SK-N-SH (cell line): ENCODE results near the gene THADA. TPM values are rescaled to one million over a fixed set of nuclear protein-coding genes. Genes with fewer than 3 reads are reported as not detected.
A peak's percentile ranks its signal among the peaks of the same experiment; 100 is the strongest.

ENCODE experiments used
- CTCF ChIA-PET: fragments of 300-600, 350-600 bp; formaldehyde crosslinking; extraction: SDS; loops from one replicate; lab custom pipeline; 2021; lab: Yijun Ruan, JAX
- POLR2A ChIA-PET: fragments of 350-600 bp; sonication (Branson Sonifier 250); formaldehyde crosslinking; extraction: SDS; loops from one replicate; lab custom pipeline; 2020; ENCODE audit warnings: antibody characterized with exemption, inconsistent platforms; lab: Yijun Ruan, JAX
- DNase-seq: peaks from one replicate; pipeline ENCODE4 v3.0.0; 2012
- H2AFZ ChIP-seq: fragments of 200-600 bp; sonication (generic); 2 replicates; pipeline ENCODE4 v1.8.1; 2016; ENCODE audit warnings: antibody characterized with exemption, mild to moderate bottlenecking, low read depth
- H3F3A ChIP-seq: fragments of 200-600 bp; sonication (generic); replicated peaks from 2 replicates; pipeline ENCODE3; 2016; ENCODE audit warnings: antibody characterized with exemption, mild to moderate bottlenecking; ENCODE audit not compliant: insufficient read depth
- H3K27ac ChIP-seq, 2 experiments: fragments of 200-500 bp in 1 of 2; fragments of 200-600 bp in 1 of 2; sonication (Bioruptor generic) in 1 of 2; sonication (generic), shearing (Covaris generic) in 1 of 2; 2 replicates each; pipeline versions ENCODE4 v1.5.1 to v1.6.1; 2014 to 2016; ENCODE audit warnings: low read depth in 2 of 2, inconsistent platforms in 1 of 2, low read length in 1 of 2, mild to moderate bottlenecking in 1 of 2, mixed read lengths in 1 of 2
- H3K27me3 ChIP-seq: fragments of 200-600 bp; sonication (generic), shearing (Covaris generic); 2 replicates; pipeline ENCODE4 v1.6.1; 2016; ENCODE audit warnings: mixed run types; ENCODE audit not compliant: insufficient read depth
- H3K36me3 ChIP-seq, 2 experiments: fragments of 200-500 bp in 1 of 2; fragments of 200-600 bp in 1 of 2; sonication (Bioruptor generic) in 1 of 2; sonication (generic) in 1 of 2; replicated peaks in 1 of 2; 2 replicates each; pipeline versions ENCODE3 to v1.5.1; 2014 to 2016; ENCODE audit warnings: low read length in 1 of 2, mild to moderate bottlenecking in 1 of 2; ENCODE audit not compliant: insufficient read depth in 2 of 2, control insufficient read depth in 1 of 2
- H3K4me1 ChIP-seq, 2 experiments: fragments of 200-500 bp in 1 of 2; fragments of 200-600 bp in 1 of 2; sonication (Bioruptor generic) in 1 of 2; sonication (generic), shearing (Covaris generic) in 1 of 2; 2 replicates each; pipeline versions ENCODE4 v1.5.1 to v1.6.1; 2014 to 2016; ENCODE audit warnings: low read depth in 1 of 2, low read length in 1 of 2, mixed run types in 1 of 2; ENCODE audit not compliant: insufficient read depth in 2 of 2, control insufficient read depth in 1 of 2
- H3K4me2 ChIP-seq: fragments of 200-600 bp; sonication (generic), shearing (Covaris generic); 2 replicates; pipeline ENCODE4 v1.6.1; 2017; ENCODE audit warnings: mixed run types
- H3K4me3 ChIP-seq, 2 experiments: fragments of 200-500 bp in 1 of 2; fragments of 200-600 bp in 1 of 2; sonication (Bioruptor generic) in 1 of 2; sonication (generic), shearing (Covaris generic) in 1 of 2; 2 replicates each; pipeline versions ENCODE4 v1.5.1 to v1.8.1; 2014 to 2016; ENCODE audit warnings: low read depth in 2 of 2, inconsistent platforms in 1 of 2, low read length in 1 of 2, mild to moderate bottlenecking in 1 of 2, mixed read lengths in 1 of 2, moderate library complexity in 1 of 2
- H3K79me2 ChIP-seq: fragments of 200-600 bp; sonication (generic); 2 replicates; pipeline ENCODE4 v1.8.1; 2017; ENCODE audit warnings: mild to moderate bottlenecking; ENCODE audit not compliant: insufficient read depth
- H3K9ac ChIP-seq: fragments of 200-600 bp; sonication (generic); 2 replicates; pipeline ENCODE4 v1.6.1; 2017; ENCODE audit warnings: mixed run types
- H3K9me2 ChIP-seq: fragments of 200-600 bp; sonication (generic); 2 replicates; pipeline ENCODE4 v1.6.1; 2017; ENCODE audit warnings: mixed run types
- H3K9me3 ChIP-seq: fragments of 200-600 bp; sonication (generic); 2 replicates; pipeline ENCODE4 v1.6.1; 2017; ENCODE audit warnings: mixed run types, mild to moderate bottlenecking, moderate library complexity
- H4K20me1 ChIP-seq: fragments of 200-600 bp; sonication (generic); 2 replicates; pipeline ENCODE4 v1.6.1; 2017; ENCODE audit warnings: mild to moderate bottlenecking, mixed run types; ENCODE audit not compliant: insufficient read depth
- CHD2 ChIP-seq: fragments of 150-350 bp; IDR thresholded peaks from 2 replicates; pipeline ENCODE4 v1.6.1; 2018; ENCODE audit warnings: low read length; ENCODE audit not compliant: partially characterized antibody
- ELF1 ChIP-seq: IDR thresholded peaks from 2 replicates; pipeline ENCODE4 v1.4.0; 2012
- EP300 ChIP-seq, 2 experiments: IDR thresholded peaks; 2 replicates each; pipeline versions ENCODE4 v1.4.0 to v1.6.1; 2012; ENCODE audit warnings: borderline replicate concordance in 1 of 2, low read depth in 1 of 2, low read length in 1 of 2
- FOSL2 ChIP-seq: IDR thresholded peaks from 2 replicates; pipeline ENCODE4 v1.4.0; 2012; ENCODE audit warnings: low read depth, mild to moderate bottlenecking, moderate library complexity, borderline replicate concordance
- FOXJ3 ChIP-seq: sonication (generic); formaldehyde crosslinking; IDR thresholded peaks from 2 replicates; pipeline ENCODE4 v1.5.1; 2020; ENCODE audit warnings: mild to moderate bottlenecking, missing genetic modification reagents
- FOXM1 ChIP-seq: IDR thresholded peaks from 2 replicates; pipeline ENCODE4 v1.4.0; 2012; ENCODE audit warnings: low read depth, mild to moderate bottlenecking
- GABPA ChIP-seq: IDR thresholded peaks from 2 replicates; pipeline ENCODE4 v1.4.0; 2012; ENCODE audit warnings: low read depth, mild to moderate bottlenecking
- GATA2 ChIP-seq: sonication (generic); formaldehyde crosslinking; IDR thresholded peaks from 2 replicates; pipeline ENCODE4 v1.5.0; 2020; ENCODE audit warnings: mild to moderate bottlenecking, missing genetic modification reagents
- JUND ChIP-seq: IDR thresholded peaks from 2 replicates; pipeline ENCODE4 v1.4.0; 2012
- MEF2A ChIP-seq: IDR thresholded peaks from 2 replicates; pipeline ENCODE4 v1.4.0; 2012; ENCODE audit warnings: low read depth, borderline replicate concordance
- MXI1 ChIP-seq: IDR thresholded peaks from 2 replicates; pipeline ENCODE4 v1.6.1; 2012; ENCODE audit warnings: mild to moderate bottlenecking, low read depth, low read length, improper control_type of control experiment
- NFIC ChIP-seq: IDR thresholded peaks from 2 replicates; pipeline ENCODE4 v1.4.0; 2012; ENCODE audit warnings: borderline replicate concordance
- NRF1 ChIP-seq: IDR thresholded peaks from 2 replicates; pipeline ENCODE4 v1.6.1; 2012; ENCODE audit warnings: low read depth, mild to moderate bottlenecking, low read length
- RAD21 ChIP-seq: IDR thresholded peaks from 2 replicates; pipeline ENCODE4 v1.6.1; 2012; ENCODE audit warnings: mild to moderate bottlenecking, low read length
- RCOR1 ChIP-seq: fragments of 150-350 bp; IDR thresholded peaks from 2 replicates; pipeline ENCODE4 v1.6.1; 2017; ENCODE audit warnings: antibody characterized with exemption, low read length
- RXRA ChIP-seq: IDR thresholded peaks from 2 replicates; pipeline ENCODE4 v1.4.0; 2012; ENCODE audit warnings: low read depth, mild to moderate bottlenecking, borderline replicate concordance
- SIN3A ChIP-seq: IDR thresholded peaks from 2 replicates; pipeline ENCODE4 v1.6.1; 2012; ENCODE audit warnings: low read depth, mild to moderate bottlenecking, low read length, moderate library complexity, borderline replicate concordance
- SMC3 ChIP-seq: IDR thresholded peaks from 2 replicates; pipeline ENCODE4 v1.6.1; 2012; ENCODE audit warnings: low read depth, low read length, improper control_type of control experiment
- TCF12 ChIP-seq: IDR thresholded peaks from 2 replicates; pipeline ENCODE4 v1.4.0; 2012
- TEAD4 ChIP-seq: IDR thresholded peaks from 2 replicates; pipeline ENCODE4 v1.4.0; 2012; ENCODE audit warnings: mild to moderate bottlenecking, borderline replicate concordance; ENCODE audit not compliant: insufficient read depth
- YY1 ChIP-seq: IDR thresholded peaks from 2 replicates; pipeline ENCODE4 v1.4.0; 2012; ENCODE audit warnings: low read depth, mild to moderate bottlenecking
- WGBS: methylation state at CpG from one replicate; pipeline ENCODE4 v1.1.6; 2017; ENCODE audit warnings: low lambda C conversion rate; 5-methylcytosine and 5-hydroxymethylcytosine counted together
- polyA plus RNA-seq, 3 experiments: library from polyadenylated mRNA; depleted of rRNA; stranded (reverse); fragments of >200 nt; gene quantifications; 2 replicates each; pipeline ENCODE4 v1.2.3, GENCODE V29; 2012
- TF ChIP-seq, protein P1 (sequence below): IDR thresholded peaks from 2 replicates; pipeline ENCODE4 v1.4.0; 2012; ENCODE audit warnings: low read depth
- TF ChIP-seq, protein P2 (sequence below): fragments of 150-350 bp; IDR thresholded peaks from 2 replicates; pipeline ENCODE4 v1.6.1; 2017; ENCODE audit warnings: antibody characterized with exemption, low read length, low read depth, borderline replicate concordance
- TF ChIP-seq, protein P3 (sequence below): IDR thresholded peaks from 2 replicates; pipeline ENCODE4; 2012
- TF ChIP-seq, protein P4 (sequence below): IDR thresholded peaks from 2 replicates; pipeline ENCODE4 v1.6.1; 2012; ENCODE audit warnings: mild to moderate bottlenecking, low read depth, low read length, moderate library complexity
- TF ChIP-seq, protein P5 (sequence below): IDR thresholded peaks from 2 replicates; pipeline ENCODE4 v1.4.0; 2012; ENCODE audit warnings: low read depth, borderline replicate concordance
- TF ChIP-seq, protein P6 (sequence below): IDR thresholded peaks from 2 replicates; pipeline ENCODE4 v1.4.0; 2012; ENCODE audit warnings: low read depth, borderline replicate concordance

THADA gene
- polyA plus RNA-seq, 1 of the 3 experiments (the other 2 are of a cell fraction) = 25.6 TPM

DNA sequence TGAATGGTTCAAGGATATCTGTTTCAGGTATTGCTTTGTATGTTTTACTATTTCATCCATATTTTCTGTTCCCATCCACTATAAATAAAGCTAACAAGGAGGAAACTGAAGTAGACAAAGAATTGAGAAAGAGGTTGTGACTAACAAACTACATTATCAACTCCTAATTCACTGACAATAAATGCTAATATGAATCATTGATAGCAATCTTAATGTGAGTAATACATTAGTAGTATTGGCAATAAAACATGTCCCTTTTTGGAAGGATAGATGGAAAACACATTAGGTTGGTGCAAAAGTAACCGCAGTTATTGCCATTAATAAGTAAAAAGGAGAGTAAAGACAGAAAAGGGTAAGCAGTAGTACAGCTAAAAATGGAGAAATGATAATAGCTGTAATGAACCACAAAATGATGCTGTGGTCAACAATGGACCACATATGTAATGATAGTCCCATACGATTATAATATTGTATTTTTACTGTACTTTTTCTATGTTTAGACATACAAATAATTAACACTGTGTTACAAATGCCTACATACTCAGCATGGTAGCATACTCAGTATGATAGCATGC, 104.7 kb downstream of the THADA start:
- Histone ChIP-seq H4K20me1 (no peaks in the 10 kb centered on the region), H3K27ac (peak overlapping the region; percentile 28 to 33; a peak in 3 of 4 replicates), H3K9me3 (no peaks in the 10 kb centered on the region), H3K79me2 (no peaks in the 10 kb centered on the region), H2AFZ (no peak overlapping the region), H3K27me3 (no peaks in the 10 kb centered on the region), H3K4me2 (no peak overlapping the region), H3K36me3 (peaks cover 0 to 14% of the 10 kb centered on the region in 2 experiments), H3F3A (peaks cover 27% of the 10 kb centered on the region), H3K9me2 (no peaks in the 10 kb centered on the region), H3K9ac (no peak overlapping the region), H3K4me3 (no peak overlapping the region), H3K4me1 (peaks cover 3 to 4% of the 10 kb centered on the region in 2 experiments; a peak in 2 of 4 replicates)
- DNase-seq = no peak
- CTCF ChIA-PET = interaction anchor here (1.1 to 3.8 kb wide), 6 partner anchors 32 to 663 kb away, joined by 3 to 17 read pairs (median 6); no protein-coding TSS in a partner anchor
- POLR2A ChIA-PET = no interaction called here
- 12% methylated on average over 2 of the region's 2 CpGs for WGBS
- TF ChIP-seq, protein P1, sequence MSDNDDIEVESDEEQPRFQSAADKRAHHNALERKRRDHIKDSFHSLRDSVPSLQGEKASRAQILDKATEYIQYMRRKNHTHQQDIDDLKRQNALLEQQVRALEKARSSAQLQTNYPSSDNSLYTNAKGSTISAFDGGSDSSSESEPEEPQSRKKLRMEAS = no peak
- TF ChIP-seq NRF1 (no peak), GATA2 (no peak), FOXM1 (peak; percentile 92), CHD2 (no peak), ELF1 (no peak), SMC3 (no peak), FOSL2 (peak; percentile 90), FOXJ3 (no peak), MEF2A (peak; percentile 78; the same call in 1 of the 2 replicates), SIN3A (peak; percentile 63; the same call in 1 of the 2 replicates), YY1 (no peak), MXI1 (no peak), GABPA (no peak), NFIC (peak; percentile 95), RCOR1 (no peak), TCF12 (peak; percentile 97), RXRA (peak; percentile 47; the same call in 1 of the 2 replicates), TEAD4 (peak; percentile 94), JUND (peak; percentile 97), EP300 (IDR thresholded peaks at IDR 0.05; ENCODE audit: borderline replicate concordance in 1 of 2, low read depth in 1 of 2, low read length in 1 of 2) (peak; percentile 32 to 93; a peak in 2 of 4 replicates), RAD21 (no peak)
- TF ChIP-seq, protein P2, sequence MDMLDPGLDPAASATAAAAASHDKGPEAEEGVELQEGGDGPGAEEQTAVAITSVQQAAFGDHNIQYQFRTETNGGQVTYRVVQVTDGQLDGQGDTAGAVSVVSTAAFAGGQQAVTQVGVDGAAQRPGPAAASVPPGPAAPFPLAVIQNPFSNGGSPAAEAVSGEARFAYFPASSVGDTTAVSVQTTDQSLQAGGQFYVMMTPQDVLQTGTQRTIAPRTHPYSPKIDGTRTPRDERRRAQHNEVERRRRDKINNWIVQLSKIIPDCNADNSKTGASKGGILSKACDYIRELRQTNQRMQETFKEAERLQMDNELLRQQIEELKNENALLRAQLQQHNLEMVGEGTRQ = no peak
- TF ChIP-seq, protein P3, sequence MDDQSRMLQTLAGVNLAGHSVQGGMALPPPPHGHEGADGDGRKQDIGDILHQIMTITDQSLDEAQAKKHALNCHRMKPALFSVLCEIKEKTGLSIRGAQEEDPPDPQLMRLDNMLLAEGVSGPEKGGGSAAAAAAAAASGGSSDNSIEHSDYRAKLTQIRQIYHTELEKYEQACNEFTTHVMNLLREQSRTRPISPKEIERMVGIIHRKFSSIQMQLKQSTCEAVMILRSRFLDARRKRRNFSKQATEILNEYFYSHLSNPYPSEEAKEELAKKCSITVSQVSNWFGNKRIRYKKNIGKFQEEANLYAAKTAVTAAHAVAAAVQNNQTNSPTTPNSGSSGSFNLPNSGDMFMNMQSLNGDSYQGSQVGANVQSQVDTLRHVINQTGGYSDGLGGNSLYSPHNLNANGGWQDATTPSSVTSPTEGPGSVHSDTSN = peak; percentile 97
- TF ChIP-seq, protein P4, sequence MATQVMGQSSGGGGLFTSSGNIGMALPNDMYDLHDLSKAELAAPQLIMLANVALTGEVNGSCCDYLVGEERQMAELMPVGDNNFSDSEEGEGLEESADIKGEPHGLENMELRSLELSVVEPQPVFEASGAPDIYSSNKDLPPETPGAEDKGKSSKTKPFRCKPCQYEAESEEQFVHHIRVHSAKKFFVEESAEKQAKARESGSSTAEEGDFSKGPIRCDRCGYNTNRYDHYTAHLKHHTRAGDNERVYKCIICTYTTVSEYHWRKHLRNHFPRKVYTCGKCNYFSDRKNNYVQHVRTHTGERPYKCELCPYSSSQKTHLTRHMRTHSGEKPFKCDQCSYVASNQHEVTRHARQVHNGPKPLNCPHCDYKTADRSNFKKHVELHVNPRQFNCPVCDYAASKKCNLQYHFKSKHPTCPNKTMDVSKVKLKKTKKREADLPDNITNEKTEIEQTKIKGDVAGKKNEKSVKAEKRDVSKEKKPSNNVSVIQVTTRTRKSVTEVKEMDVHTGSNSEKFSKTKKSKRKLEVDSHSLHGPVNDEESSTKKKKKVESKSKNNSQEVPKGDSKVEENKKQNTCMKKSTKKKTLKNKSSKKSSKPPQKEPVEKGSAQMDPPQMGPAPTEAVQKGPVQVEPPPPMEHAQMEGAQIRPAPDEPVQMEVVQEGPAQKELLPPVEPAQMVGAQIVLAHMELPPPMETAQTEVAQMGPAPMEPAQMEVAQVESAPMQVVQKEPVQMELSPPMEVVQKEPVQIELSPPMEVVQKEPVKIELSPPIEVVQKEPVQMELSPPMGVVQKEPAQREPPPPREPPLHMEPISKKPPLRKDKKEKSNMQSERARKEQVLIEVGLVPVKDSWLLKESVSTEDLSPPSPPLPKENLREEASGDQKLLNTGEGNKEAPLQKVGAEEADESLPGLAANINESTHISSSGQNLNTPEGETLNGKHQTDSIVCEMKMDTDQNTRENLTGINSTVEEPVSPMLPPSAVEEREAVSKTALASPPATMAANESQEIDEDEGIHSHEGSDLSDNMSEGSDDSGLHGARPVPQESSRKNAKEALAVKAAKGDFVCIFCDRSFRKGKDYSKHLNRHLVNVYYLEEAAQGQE = no peak
- TF ChIP-seq, protein P5, sequence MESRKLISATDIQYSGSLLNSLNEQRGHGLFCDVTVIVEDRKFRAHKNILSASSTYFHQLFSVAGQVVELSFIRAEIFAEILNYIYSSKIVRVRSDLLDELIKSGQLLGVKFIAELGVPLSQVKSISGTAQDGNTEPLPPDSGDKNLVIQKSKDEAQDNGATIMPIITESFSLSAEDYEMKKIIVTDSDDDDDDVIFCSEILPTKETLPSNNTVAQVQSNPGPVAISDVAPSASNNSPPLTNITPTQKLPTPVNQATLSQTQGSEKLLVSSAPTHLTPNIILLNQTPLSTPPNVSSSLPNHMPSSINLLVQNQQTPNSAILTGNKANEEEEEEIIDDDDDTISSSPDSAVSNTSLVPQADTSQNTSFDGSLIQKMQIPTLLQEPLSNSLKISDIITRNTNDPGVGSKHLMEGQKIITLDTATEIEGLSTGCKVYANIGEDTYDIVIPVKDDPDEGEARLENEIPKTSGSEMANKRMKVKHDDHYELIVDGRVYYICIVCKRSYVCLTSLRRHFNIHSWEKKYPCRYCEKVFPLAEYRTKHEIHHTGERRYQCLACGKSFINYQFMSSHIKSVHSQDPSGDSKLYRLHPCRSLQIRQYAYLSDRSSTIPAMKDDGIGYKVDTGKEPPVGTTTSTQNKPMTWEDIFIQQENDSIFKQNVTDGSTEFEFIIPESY = peak; percentile 41; the same call in 1 of the 2 replicates
- TF ChIP-seq, protein P6, sequence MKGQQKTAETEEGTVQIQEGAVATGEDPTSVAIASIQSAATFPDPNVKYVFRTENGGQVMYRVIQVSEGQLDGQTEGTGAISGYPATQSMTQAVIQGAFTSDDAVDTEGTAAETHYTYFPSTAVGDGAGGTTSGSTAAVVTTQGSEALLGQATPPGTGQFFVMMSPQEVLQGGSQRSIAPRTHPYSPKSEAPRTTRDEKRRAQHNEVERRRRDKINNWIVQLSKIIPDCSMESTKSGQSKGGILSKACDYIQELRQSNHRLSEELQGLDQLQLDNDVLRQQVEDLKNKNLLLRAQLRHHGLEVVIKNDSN = no peak
